K562 (cell line): Measurements from ENCODE around the gene INKA2. TPM values are rescaled to one million over a fixed set of nuclear protein-coding genes. Genes with fewer than 3 reads are reported as not detected.

Source experiments
- CAMTA2 ChIP-seq: fragments of 250-450 bp; sonication (Bioruptor Pico); conservative IDR thresholded peaks from 2 replicates; pipeline ENCODE4 v1.5.1; 2022
- CBX1 ChIP-seq: sonication (generic); IDR thresholded peaks from 2 replicates; pipeline ENCODE4 v1.6.1; 2016; ENCODE audit warnings: antibody characterized with exemption, low read depth, mild to moderate bottlenecking
- CCNT2 ChIP-seq: IDR thresholded peaks from 2 replicates; pipeline ENCODE4 v1.6.1; 2011; ENCODE audit warnings: borderline replicate concordance, low read depth, mild to moderate bottlenecking, moderate library complexity, mixed read lengths, low read length; ENCODE audit not compliant: insufficient read length; ENCODE audit errors: extremely low read depth
- COPS2 ChIP-seq: fragments of 450-650 bp; conservative IDR thresholded peaks from 2 replicates; pipeline ENCODE4 v1.6.1; 2016; ENCODE audit warnings: mild to moderate bottlenecking, moderate library complexity
- E2F5 ChIP-seq: sonication (generic); formaldehyde crosslinking; IDR thresholded peaks from 2 replicates; pipeline ENCODE4 v1.8.0; 2022; ENCODE audit warnings: mild to moderate bottlenecking, missing genetic modification reagents
- PYGO2 ChIP-seq: fragments of 450-650 bp; IDR thresholded peaks from 2 replicates; pipeline ENCODE4 v1.6.1; 2016; ENCODE audit warnings: mild to moderate bottlenecking, missing genetic modification characterization, moderate library complexity, missing compliant biosample characterization
- RFX1 ChIP-seq: fragments of 450-650 bp; IDR thresholded peaks from 2 replicates; pipeline ENCODE4 v1.6.1; 2016; ENCODE audit warnings: mild to moderate bottlenecking, moderate library complexity
- RREB1 ChIP-seq: fragments of 250-450 bp; sonication (Bioruptor Pico); IDR thresholded peaks from 2 replicates; pipeline ENCODE4 v1.4.0; 2020
- SMAD4 ChIP-seq: fragments of 250-450 bp; sonication (Bioruptor Pico); conservative IDR thresholded peaks from 2 replicates; pipeline ENCODE4 v1.8.0; 2021; ENCODE audit warnings: inconsistent platforms, mild to moderate bottlenecking, moderate library complexity
- TEAD4 ChIP-seq, 2 experiments: sonication (generic) in 1 of 2; formaldehyde crosslinking in 1 of 2; IDR thresholded peaks; 2 replicates each; pipeline versions ENCODE4 v1.6.1 to v1.8.0; 2012 to 2022; ENCODE audit warnings: borderline replicate concordance in 1 of 2, inconsistent platforms in 1 of 2, low read length in 1 of 2, mild to moderate bottlenecking in 1 of 2, missing genetic modification reagents in 1 of 2
- TOE1 ChIP-seq, 2 experiments: fragments of 450-650 bp in 1 of 2; sonication (generic) in 1 of 2; formaldehyde crosslinking in 1 of 2; IDR thresholded peaks; 2 replicates each; pipeline versions ENCODE4 v1.7.1 to v1.8.0; 2016 to 2022; ENCODE audit warnings: borderline replicate concordance in 2 of 2, mild to moderate bottlenecking in 2 of 2, antibody characterized with exemption in 1 of 2, inconsistent platforms in 1 of 2, low read depth in 1 of 2, missing genetic modification reagents in 1 of 2, moderate library complexity in 1 of 2
- USF2 ChIP-seq: sonication (generic); formaldehyde crosslinking; IDR thresholded peaks from 2 replicates; pipeline ENCODE4 v1.5.0; 2020; ENCODE audit warnings: missing genetic modification reagents
- ZBTB1 ChIP-seq: sonication (generic); formaldehyde crosslinking; IDR thresholded peaks from 2 replicates; pipeline ENCODE4 v1.8.1; 2023; ENCODE audit warnings: missing genetic modification reagents, low read depth, mild to moderate bottlenecking, borderline replicate concordance
- ZNF12 ChIP-seq: sonication (generic); formaldehyde crosslinking; IDR thresholded peaks from 2 replicates; pipeline ENCODE4 v1.4.0; 2020; ENCODE audit warnings: mild to moderate bottlenecking, missing genetic modification reagents
- ZNF23 ChIP-seq: fragments of 250-450 bp; sonication (Bioruptor Pico); IDR thresholded peaks from 2 replicates; pipeline ENCODE4 v1.4.0; 2020; ENCODE audit warnings: mild to moderate bottlenecking
- ZNF507 ChIP-seq: conservative IDR thresholded peaks from 2 replicates; pipeline ENCODE4 v1.6.1; 2017; ENCODE audit warnings: missing genetic modification characterization, missing compliant biosample characterization
- polyA plus RNA-seq, 8 experiments: library from polyadenylated mRNA; depleted of rRNA in 4 of 8; stranded (reverse) in 5 of 8; unstranded in 3 of 8; fragments of >200 nt; fragmentation: Nextera tagmentation in 2 of 8; fragmentation: Illumina TruSeq in 1 of 8; extraction: Ambion mirVana in 2 of 8; extraction: Trizol in 1 of 8; gene quantifications; 2 replicates each; pipeline versions ENCODE4 v1.2.1 to v1.2.3, GENCODE V29; 2011 to 2014; ENCODE audit warnings: inconsistent platforms in 1 of 8, missing spikeins in 1 of 8
- total RNA-seq, 7 experiments: library from RNA; depleted of rRNA in 6 of 7; stranded (reverse); fragments of >200 nt in 6 of 7; fragmentation: Illumina TruSeq in 2 of 7; extraction: Trizol in 2 of 7; gene quantifications; 2 replicates each; pipeline versions ENCODE4 v1.2.1 to v1.2.3, GENCODE V29; 2011 to 2021; ENCODE audit warnings: low replicate concordance in 1 of 7
- TF ChIP-seq, protein P1 (sequence below): fragments of 250-450 bp; sonication (Bioruptor Pico); IDR thresholded peaks from 2 replicates; pipeline ENCODE4 v1.4.0; 2020; ENCODE audit warnings: mild to moderate bottlenecking

The INKA2 gene
- total and polyA plus RNA-seq, 9 of the 15 experiments (the other 6 are each of a cell fraction or from before 2014, with no cell fraction given), result 0.04 to 1.4 (median 0.26) TPM; not detected in 1

- TF ChIP-seq USF2 (CRISPR knock-in tag) (peak; percentile 81), E2F5 (CRISPR knock-in tag) (peak; percentile 98), RREB1 (CRISPR knock-in tag) (no peak; the same call in 1 of the 2 replicates), ZNF12 (CRISPR knock-in tag) (peak; percentile 16; the same call in 1 of the 2 replicates), PYGO2 (tag) (no peak), SMAD4 (CRISPR knock-in tag) (peak; percentile 69), CAMTA2 (peak; percentile 63; the same call in 1 of the 2 replicates), RFX1 (no peak), COPS2 (no peak), CCNT2 (peak; percentile 46), ZNF507 (tag) (no peak), TOE1 (IDR thresholded peaks at IDR 0.05; ENCODE audit: borderline replicate concordance) (peak; percentile 94), TOE1 (CRISPR knock-in tag; IDR thresholded peaks at IDR 0.05; ENCODE audit: borderline replicate concordance, low read depth) (no peak), ZBTB1 (CRISPR knock-in tag) (peak; percentile 83; the same call in 1 of the 2 replicates), TEAD4 (IDR thresholded peaks at IDR 0.05; ENCODE audit: low read length) (no peak), TEAD4 (CRISPR knock-in tag; IDR thresholded peaks at IDR 0.05; ENCODE audit: borderline replicate concordance) (peak; percentile 53; the same call in 1 of the 2 replicates), ZNF23 (CRISPR knock-in tag) (no peak), CBX1 (no peak)
- TF ChIP-seq, protein P1, sequence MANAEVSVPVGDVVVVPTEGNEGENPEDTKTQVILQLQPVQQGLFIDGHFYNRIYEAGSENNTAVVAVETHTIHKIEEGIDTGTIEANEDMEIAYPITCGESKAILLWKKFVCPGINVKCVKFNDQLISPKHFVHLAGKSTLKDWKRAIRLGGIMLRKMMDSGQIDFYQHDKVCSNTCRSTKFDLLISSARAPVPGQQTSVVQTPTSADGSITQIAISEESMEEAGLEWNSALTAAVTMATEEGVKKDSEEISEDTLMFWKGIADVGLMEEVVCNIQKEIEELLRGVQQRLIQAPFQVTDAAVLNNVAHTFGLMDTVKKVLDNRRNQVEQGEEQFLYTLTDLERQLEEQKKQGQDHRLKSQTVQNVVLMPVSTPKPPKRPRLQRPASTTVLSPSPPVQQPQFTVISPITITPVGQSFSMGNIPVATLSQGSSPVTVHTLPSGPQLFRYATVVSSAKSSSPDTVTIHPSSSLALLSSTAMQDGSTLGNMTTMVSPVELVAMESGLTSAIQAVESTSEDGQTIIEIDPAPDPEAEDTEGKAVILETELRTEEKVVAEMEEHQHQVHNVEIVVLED (CRISPR knock-in tag), result no peak
Observed at GRCh38 chr1:111739194-111739924, at the start of gene INKA2 (continued).
